A549 (cell line): Measurements from ENCODE around the gene ZNF511.

Experiments
- CTCF ChIP-seq: fragments of >200 bp; sonication (Bioruptor Twin); formaldehyde crosslinking; IDR thresholded peaks from 3 replicates; pipeline ENCODE4 v1.5.1; 2016
- ELK1 ChIP-seq: fragments of 150-350 bp; IDR thresholded peaks from 2 replicates; pipeline ENCODE4 v1.6.1; 2014; ENCODE audit warnings: low read depth, mild to moderate bottlenecking, low read length
- EP300 ChIP-seq, 2 experiments: fragments of >200 bp; sonication (Bioruptor Twin); formaldehyde crosslinking; IDR thresholded peaks; 2 replicates in 1 of 2; 3 replicates in 1 of 2; pipeline ENCODE4 v1.6.1; 2016 to 2017
- ESRRA ChIP-seq: fragments of 150-350 bp; IDR thresholded peaks from 2 replicates; pipeline ENCODE4 v1.6.1; 2014; ENCODE audit warnings: mild to moderate bottlenecking, low read length, borderline replicate concordance
- PBX3 ChIP-seq: IDR thresholded peaks from 2 replicates; pipeline ENCODE4 v1.6.1; 2012
- PHF8 ChIP-seq: fragments of 200-600 bp; sonication (generic); IDR thresholded peaks from 2 replicates; pipeline ENCODE4 v1.6.1; 2016; ENCODE audit warnings: low read depth, mild to moderate bottlenecking, antibody characterized with exemption, moderate library complexity, borderline replicate concordance
- POLR2A ChIP-seq: IDR thresholded peaks from 2 replicates; pipeline ENCODE4 v1.6.1; 2012; ENCODE audit warnings: mild to moderate bottlenecking, low read length
- POLR2AphosphoS2 ChIP-seq: conservative IDR thresholded peaks from 2 replicates; pipeline ENCODE4 v1.6.1; 2012; ENCODE audit warnings: low read length, improper control_type of control experiment, inconsistent platforms
- REST ChIP-seq: fragments of 200-600 bp; sonication (generic); IDR thresholded peaks from 2 replicates; pipeline ENCODE4 v1.6.1; 2016; ENCODE audit warnings: antibody characterized with exemption, mild to moderate bottlenecking, moderate library complexity
- ZFP36 ChIP-seq: fragments of 450-650 bp; IDR thresholded peaks from 2 replicates; pipeline ENCODE4 v1.6.1; 2014; ENCODE audit warnings: borderline replicate concordance; ENCODE audit not compliant: partially characterized antibody

GRCh38 chr10:133277277-133277992, 31.3 kb upstream of the ZNF511 start:
- TF ChIP-seq POLR2A (no peak), CTCF (no peak), PHF8 (no peak), ELK1 (no peak), ZFP36 (no peak), PBX3 (no peak), REST (no peak), EP300 (IDR thresholded peaks at IDR 0.05) (no peak), ESRRA (no peak), POLR2AphosphoS2 (no peak)
